Fibroblast of lung (primary cell): Measurements from ENCODE around the gene WWOX.

Source experiments
- CTCF ChIP-seq, 2 donors: IDR thresholded peaks in 1 of 2; conservative IDR thresholded peaks in 1 of 2; 1 replicate in 1 of 2; 2 replicates in 1 of 2; pipeline ENCODE4 v1.5.1; 2011 to 2012; ENCODE audit warnings: low read length in 2 of 2, control low read depth in 1 of 2, inconsistent platforms in 1 of 2, low read depth in 1 of 2, mild to moderate bottlenecking in 1 of 2
- EZH2 ChIP-seq: IDR thresholded peaks from 2 replicates; pipeline ENCODE4 v1.5.1; 2012; ENCODE audit warnings: low read length, control low read depth, mild to moderate bottlenecking; ENCODE audit errors: missing control alignments

GRCh38 chr16:78386557-78387324, 287.3 kb downstream of the WWOX start:
- TF ChIP-seq CTCF (conservative IDR thresholded peaks at IDR 0.05 in 1 of 2, IDR thresholded peaks at IDR 0.05 in 1 of 2; ENCODE audit: low read depth in 1 of 2, low read length in 2 of 2) (no peak), EZH2 (no peak)
